Measurements from ENCODE around the gene MEGF11. TPM values are rescaled to one million over a fixed set of nuclear protein-coding genes. Genes with fewer than 3 reads are reported as not detected.

Gene MEGF11
- total RNA-seq, 1 donor from 2014 or later: not detected

- no peak for DNase-seq (ENCODE audit: low spot score)
- H3K4me1 Mint-ChIP-seq (ENCODE audit: low read depth): peaks cover 10% of the 10 kb centered on the region
- H3K27me3 Mint-ChIP-seq (ENCODE audit: insufficient read depth): peaks cover 3% of the 10 kb centered on the region
- no peaks in the 10 kb centered on the region for H3K36me3 Mint-ChIP-seq (ENCODE audit: low read depth)
- H3K9me3 Mint-ChIP-seq: no peaks in the 10 kb centered on the region
- no peak overlapping the region for H3K27ac Mint-ChIP-seq
- intact Hi-C loops (cut with micrococcal nuclease): no loop called here
- H3K4me3 Mint-ChIP-seq: no peak overlapping the region
Measured at GRCh38 chr15:66147440-66147839, 106.1 kb downstream of the MEGF11 start.

GRCh38 chr15:66145726-66146182 is 107.8 kb downstream of the MEGF11 start:
- no peaks in the 10 kb centered on the region for H3K36me3 Mint-ChIP-seq (ENCODE audit: low read depth)
- no peak for DNase-seq (ENCODE audit: low spot score)
- intact Hi-C loops (cut with micrococcal nuclease): no loop called here
- peaks cover 1% of the 10 kb centered on the region for H3K27me3 Mint-ChIP-seq (ENCODE audit: insufficient read depth)
- H3K27ac Mint-ChIP-seq: no peak overlapping the region
- no peak overlapping the region for H3K4me3 Mint-ChIP-seq
- peaks cover 10% of the 10 kb centered on the region for H3K4me1 Mint-ChIP-seq (ENCODE audit: low read depth)
- H3K9me3 Mint-ChIP-seq: no peaks in the 10 kb centered on the region

- H3K27ac Mint-ChIP-seq: no peak overlapping the region
- no peak for DNase-seq (ENCODE audit: low spot score)
- peaks cover 10% of the 10 kb centered on the region for H3K4me1 Mint-ChIP-seq (ENCODE audit: low read depth)
- H3K36me3 Mint-ChIP-seq (ENCODE audit: low read depth): no peaks in the 10 kb centered on the region
- H3K4me3 Mint-ChIP-seq: no peak overlapping the region
- H3K27me3 Mint-ChIP-seq (ENCODE audit: insufficient read depth): peaks cover 2% of the 10 kb centered on the region
- no peaks in the 10 kb centered on the region for H3K9me3 Mint-ChIP-seq
- intact Hi-C loops (cut with micrococcal nuclease): no loop called here
Measured at GRCh38 chr15:66144978-66145725, 108.4 kb downstream of the MEGF11 start.

- H3K36me3 Mint-ChIP-seq (ENCODE audit: low read depth): no peaks in the 10 kb centered on the region
- no peak for DNase-seq (ENCODE audit: low spot score)
- no peak overlapping the region for H3K27ac Mint-ChIP-seq
- H3K4me3 Mint-ChIP-seq: no peak overlapping the region
- intact Hi-C loops (cut with micrococcal nuclease): no loop called here
- H3K27me3 Mint-ChIP-seq (ENCODE audit: insufficient read depth): peaks cover 2% of the 10 kb centered on the region
- peaks cover 10% of the 10 kb centered on the region for H3K4me1 Mint-ChIP-seq (ENCODE audit: low read depth)
- no peaks in the 10 kb centered on the region for H3K9me3 Mint-ChIP-seq
Measured at GRCh38 chr15:66142285-66142684, 111.3 kb downstream of the MEGF11 start.

- H3K4me1 Mint-ChIP-seq (ENCODE audit: low read depth): peaks cover 13% of the 10 kb centered on the region
- no peaks in the 10 kb centered on the region for H3K9me3 Mint-ChIP-seq
- H3K27ac Mint-ChIP-seq: no peak overlapping the region
- intact Hi-C loops (cut with micrococcal nuclease): no loop called here
- no peak for DNase-seq (ENCODE audit: low spot score)
- H3K4me3 Mint-ChIP-seq: no peak overlapping the region
- no peaks in the 10 kb centered on the region for H3K36me3 Mint-ChIP-seq (ENCODE audit: low read depth)
- H3K27me3 Mint-ChIP-seq (ENCODE audit: insufficient read depth): peaks cover 2% of the 10 kb centered on the region
Measured at GRCh38 chr15:66139591-66140207, 113.9 kb downstream of the MEGF11 start.

- Mint-ChIP-seq H3K27ac (no peak overlapping the region), H3K4me1 (ENCODE audit: low read depth) (peaks cover 13% of the 10 kb centered on the region), H3K9me3 (no peaks in the 10 kb centered on the region), H3K36me3 (ENCODE audit: low read depth) (no peaks in the 10 kb centered on the region), H3K27me3 (ENCODE audit: insufficient read depth) (peaks cover 2% of the 10 kb centered on the region), H3K4me3 (no peak overlapping the region)
- no peak for DNase-seq (ENCODE audit: low spot score)
- intact Hi-C loops (cut with micrococcal nuclease): no loop called here
Measured at GRCh38 chr15:66138892-66139590, 114.5 kb downstream of the MEGF11 start.

GRCh38 chr15:66138096-66138783 is 115.3 kb downstream of the MEGF11 start:
- peaks cover 2% of the 10 kb centered on the region for H3K27me3 Mint-ChIP-seq (ENCODE audit: insufficient read depth)
- intact Hi-C loops (cut with micrococcal nuclease): no loop called here
- H3K4me1 Mint-ChIP-seq (ENCODE audit: low read depth): peaks cover 13% of the 10 kb centered on the region
- H3K4me3 Mint-ChIP-seq: no peak overlapping the region
- no peaks in the 10 kb centered on the region for H3K9me3 Mint-ChIP-seq
- no peak overlapping the region for H3K27ac Mint-ChIP-seq
- no peak for DNase-seq (ENCODE audit: low spot score)
- no peaks in the 10 kb centered on the region for H3K36me3 Mint-ChIP-seq (ENCODE audit: low read depth)

- Mint-ChIP-seq H3K4me1 (ENCODE audit: low read depth) (peaks cover 13% of the 10 kb centered on the region), H3K4me3 (no peak overlapping the region), H3K9me3 (no peaks in the 10 kb centered on the region), H3K36me3 (ENCODE audit: low read depth) (no peaks in the 10 kb centered on the region), H3K27ac (no peak overlapping the region), H3K27me3 (ENCODE audit: insufficient read depth) (peaks cover 2% of the 10 kb centered on the region)
- intact Hi-C loops (cut with micrococcal nuclease): no loop called here
- no peak for DNase-seq (ENCODE audit: low spot score)
Measured at GRCh38 chr15:66136948-66137347, 116.6 kb downstream of the MEGF11 start.

- Mint-ChIP-seq H3K9me3 (no peaks in the 10 kb centered on the region), H3K27ac (no peak overlapping the region), H3K27me3 (ENCODE audit: insufficient read depth) (peaks cover 2% of the 10 kb centered on the region), H3K36me3 (ENCODE audit: low read depth) (no peaks in the 10 kb centered on the region), H3K4me1 (ENCODE audit: low read depth) (peaks cover 13% of the 10 kb centered on the region), H3K4me3 (no peak overlapping the region)
- intact Hi-C loops (cut with micrococcal nuclease): no loop called here
- no peak for DNase-seq (ENCODE audit: low spot score)
Measured at GRCh38 chr15:66135664-66136063, 117.9 kb downstream of the MEGF11 start.

GRCh38 chr15:66134284-66134683 is 119.3 kb downstream of the MEGF11 start:
- Mint-ChIP-seq H3K4me3 (no peak overlapping the region), H3K9me3 (no peaks in the 10 kb centered on the region), H3K27ac (no peak overlapping the region), H3K36me3 (ENCODE audit: low read depth) (no peaks in the 10 kb centered on the region), H3K27me3 (ENCODE audit: insufficient read depth) (peaks cover 6% of the 10 kb centered on the region), H3K4me1 (ENCODE audit: low read depth) (peaks cover 13% of the 10 kb centered on the region)
- intact Hi-C loops (cut with micrococcal nuclease): no loop called here
- no peak for DNase-seq (ENCODE audit: low spot score)

- Mint-ChIP-seq H3K27ac (no peak overlapping the region), H3K9me3 (no peaks in the 10 kb centered on the region), H3K36me3 (ENCODE audit: low read depth) (no peaks in the 10 kb centered on the region), H3K27me3 (ENCODE audit: insufficient read depth) (peaks cover 6% of the 10 kb centered on the region), H3K4me3 (no peak overlapping the region), H3K4me1 (ENCODE audit: low read depth) (peaks cover 13% of the 10 kb centered on the region)
- intact Hi-C loops (cut with micrococcal nuclease): no loop called here
- DNase-seq (ENCODE audit: low spot score): no peak
Measured at GRCh38 chr15:66133247-66133885, 120.2 kb downstream of the MEGF11 start.

- no peaks in the 10 kb centered on the region for H3K36me3 Mint-ChIP-seq (ENCODE audit: low read depth)
- H3K27me3 Mint-ChIP-seq (ENCODE audit: insufficient read depth): peaks cover 7% of the 10 kb centered on the region
- intact Hi-C loops (cut with micrococcal nuclease): no loop called here
- peaks cover 13% of the 10 kb centered on the region for H3K4me1 Mint-ChIP-seq (ENCODE audit: low read depth)
- no peaks in the 10 kb centered on the region for H3K9me3 Mint-ChIP-seq
- no peak for DNase-seq (ENCODE audit: low spot score)
- H3K4me3 Mint-ChIP-seq: no peak overlapping the region
- H3K27ac Mint-ChIP-seq: no peak overlapping the region
Measured at GRCh38 chr15:66132251-66132816, 121.2 kb downstream of the MEGF11 start.

Data from activated T-helper 1 cell treated with anti-CD3 and anti-CD28 coated beads, Interleukin-12 subunit alpha, Interleukin-12 subunit beta, Interleukin-2, Interleukin-4 antibody, amounts not matched to agents 30 ng/mL and 10 ng/mL and 1 ng/mL, durations not matched to agents 14 hours and 24 hours and 36 hours (primary cell).